ENCODE measurements around the gene NCOR2.

The NCOR2 gene

GRCh38 chr12:124541322-124541721 is 26.1 kb downstream of the NCOR2 start:
- DNase-seq: no peak

GRCh38 chr12:124539084-124540041 is 28.0 kb downstream of the NCOR2 start:
- no peak for DNase-seq

- DNase-seq: peak; percentile 77
These were observed 29.0 kb downstream of the NCOR2 start for GRCh38 chr12:124538194-124539082.

GRCh38 chr12:124537525-124538193 is 29.8 kb downstream of the NCOR2 start:
- DNase-seq: peak; percentile 72

- no peak for DNase-seq
These were observed 30.8 kb downstream of the NCOR2 start for GRCh38 chr12:124536641-124537040.

GRCh38 chr12:124534776-124535740 is 32.4 kb downstream of the NCOR2 start:
- DNase-seq: no peak

- no peak for DNase-seq
These were observed 34.0 kb downstream of the NCOR2 start for GRCh38 chr12:124533456-124533855.

- no peak for DNase-seq
These were observed 34.4 kb downstream of the NCOR2 start for GRCh38 chr12:124532967-124533366.

GRCh38 chr12:124532331-124532750 is 35.1 kb downstream of the NCOR2 start:
- no peak for DNase-seq

- no peak for DNase-seq
These were observed 35.5 kb downstream of the NCOR2 start for GRCh38 chr12:124531906-124532305.

- DNase-seq: no peak
These were observed 36.1 kb downstream of the NCOR2 start for GRCh38 chr12:124531281-124531745.

- DNase-seq: no peak
These were observed 36.7 kb downstream of the NCOR2 start for GRCh38 chr12:124530637-124531263.

GRCh38 chr12:124529565-124530276 is 37.7 kb downstream of the NCOR2 start:
- DNase-seq: no peak

GRCh38 chr12:124527861-124528561 is 39.4 kb downstream of the NCOR2 start:
- DNase-seq: peak; percentile 77

GRCh38 chr12:124525927-124526692 is 41.3 kb downstream of the NCOR2 start:
- DNase-seq: no peak

GRCh38 chr12:124525455-124525854 is 42.0 kb downstream of the NCOR2 start:
- peak; percentile 34 for DNase-seq

- no peak for DNase-seq
These were observed 43.0 kb downstream of the NCOR2 start for GRCh38 chr12:124524231-124524925.

GRCh38 chr12:124523071-124523470 is 44.3 kb downstream of the NCOR2 start:
- DNase-seq: peak; percentile 70

Measured in NCI-H446 treated with DMSO at 0.1 percent for 48 hours (cell line).